Smooth muscle cell (in vitro differentiated cells): ENCODE data around the gene RTN4IP1. TPM values are rescaled to one million over a fixed set of nuclear protein-coding genes. Genes with fewer than 3 reads are reported as not detected.

Source experiments
- DNase-seq: peaks from one replicate; lab custom pipeline; 2025; ENCODE audit not compliant: unreplicated experiment; lab: John Stamatoyannopoulos, UW
- H2AFZ ChIP-seq: fragments of 200-600 bp; sonication (generic); 2 replicates; pipeline ENCODE4 v1.6.0; 2016; ENCODE audit warnings: antibody characterized with exemption, low read depth, mild to moderate bottlenecking
- H3F3A ChIP-seq: fragments of 200-600 bp; sonication (generic); 2 replicates; pipeline ENCODE4 v1.6.0; 2017; ENCODE audit warnings: antibody characterized with exemption, low read depth
- H3K27ac ChIP-seq: fragments of 200-600 bp; sonication (generic); 2 replicates; pipeline ENCODE4 v1.5.1; 2016; ENCODE audit warnings: low read depth, mild to moderate bottlenecking
- H3K27me3 ChIP-seq: fragments of 200-600 bp; sonication (generic); 2 replicates; pipeline ENCODE4 v1.6.1; 2016; ENCODE audit warnings: low read depth, mild to moderate bottlenecking
- H3K36me3 ChIP-seq: fragments of 200-600 bp; sonication (generic); 2 replicates; pipeline ENCODE4 v1.5.1; 2016; ENCODE audit warnings: low read depth
- H3K4me1 ChIP-seq: fragments of 200-600 bp; sonication (generic); 2 replicates; pipeline ENCODE4 v1.5.1; 2016; ENCODE audit warnings: low read depth
- H3K4me2 ChIP-seq: fragments of 200-600 bp; sonication (generic); 2 replicates; pipeline ENCODE4 v1.6.0; 2016; ENCODE audit warnings: mild to moderate bottlenecking
- H3K4me3 ChIP-seq: fragments of 200-600 bp; sonication (generic); 2 replicates; pipeline ENCODE4 v1.5.1; 2016; ENCODE audit warnings: mild to moderate bottlenecking
- H3K79me2 ChIP-seq: fragments of 200-600 bp; sonication (generic); 2 replicates; pipeline ENCODE4 v1.6.0; 2016; ENCODE audit warnings: low read depth, mild to moderate bottlenecking
- H3K9ac ChIP-seq: fragments of 200-600 bp; sonication (generic); 2 replicates; pipeline ENCODE4 v1.6.0; 2016; ENCODE audit warnings: low read depth
- H3K9me3 ChIP-seq: fragments of 200-600 bp; sonication (generic); replicated peaks from 2 replicates; pipeline ENCODE4 v1.5.1; 2016; ENCODE audit warnings: low read depth
- H4K20me1 ChIP-seq: fragments of 200-600 bp; sonication (generic); 2 replicates; pipeline ENCODE4 v1.6.0; 2016; ENCODE audit warnings: low read depth
- WGBS: methylation state at CpG from one replicate; pipeline ENCODE4 v1.1.7; 2016; ENCODE audit warnings: low lambda C conversion rate; 5-methylcytosine and 5-hydroxymethylcytosine counted together
- polyA plus RNA-seq: library from polyadenylated mRNA; unstranded; fragments of >200 nt; fragmentation: Nextera tagmentation; extraction: Ambion mirVana; gene quantifications from 2 replicates; pipeline ENCODE4 v1.2.1, GENCODE V29; 2016
- total RNA-seq: library from RNA; depleted of rRNA; stranded (reverse); fragments of >200 nt; gene quantifications from 2 replicates; pipeline ENCODE4 v1.2.3, GENCODE V29; 2014
- TF ChIP-seq, protein P1 (sequence below): fragments of 200-600 bp; sonication (generic); IDR thresholded peaks from 2 replicates; pipeline ENCODE4 v1.5.1; 2017; ENCODE audit warnings: borderline replicate concordance, mild to moderate bottlenecking, antibody characterized with exemption; ENCODE audit not compliant: insufficient read depth, poor library complexity, severe bottlenecking

The RTN4IP1 gene
- total and polyA plus RNA-seq, 2 experiments from 2014 or later: 5.7 to 8.2 TPM

DNA sequence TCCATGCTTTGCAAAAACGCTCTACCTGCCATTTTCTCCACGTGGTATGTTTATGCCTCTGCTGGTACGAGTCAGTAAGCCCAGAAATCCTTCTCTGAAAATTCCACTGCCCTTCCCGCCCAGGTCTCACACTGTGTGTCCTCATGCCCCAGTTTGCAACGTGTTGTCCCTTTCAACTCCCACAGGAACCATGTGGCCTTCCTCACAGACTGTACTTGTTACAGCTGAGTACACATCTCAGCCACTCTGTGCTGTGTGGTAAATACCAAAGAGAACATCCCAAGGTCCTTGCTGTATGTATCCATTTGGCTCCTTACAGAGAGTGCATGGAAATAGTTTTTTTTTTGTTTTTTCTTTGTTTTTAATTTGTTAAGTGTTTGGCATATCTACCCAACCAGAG, 56.9 kb downstream of the RTN4IP1 start:
- no peaks in the 10 kb centered on the region for H4K20me1 ChIP-seq
- no peak overlapping the region for H3K4me2 ChIP-seq
- H3K4me3 ChIP-seq: no peak overlapping the region
- no peak overlapping the region for H3K9ac ChIP-seq
- no peaks in the 10 kb centered on the region for H3F3A ChIP-seq
- no peaks in the 10 kb centered on the region for H3K36me3 ChIP-seq
- H3K4me1 ChIP-seq: no peaks in the 10 kb centered on the region
- no peak for DNase-seq
- WGBS: 84% methylated on average over 5 of the region's 5 CpGs
- TF ChIP-seq, protein P1, sequence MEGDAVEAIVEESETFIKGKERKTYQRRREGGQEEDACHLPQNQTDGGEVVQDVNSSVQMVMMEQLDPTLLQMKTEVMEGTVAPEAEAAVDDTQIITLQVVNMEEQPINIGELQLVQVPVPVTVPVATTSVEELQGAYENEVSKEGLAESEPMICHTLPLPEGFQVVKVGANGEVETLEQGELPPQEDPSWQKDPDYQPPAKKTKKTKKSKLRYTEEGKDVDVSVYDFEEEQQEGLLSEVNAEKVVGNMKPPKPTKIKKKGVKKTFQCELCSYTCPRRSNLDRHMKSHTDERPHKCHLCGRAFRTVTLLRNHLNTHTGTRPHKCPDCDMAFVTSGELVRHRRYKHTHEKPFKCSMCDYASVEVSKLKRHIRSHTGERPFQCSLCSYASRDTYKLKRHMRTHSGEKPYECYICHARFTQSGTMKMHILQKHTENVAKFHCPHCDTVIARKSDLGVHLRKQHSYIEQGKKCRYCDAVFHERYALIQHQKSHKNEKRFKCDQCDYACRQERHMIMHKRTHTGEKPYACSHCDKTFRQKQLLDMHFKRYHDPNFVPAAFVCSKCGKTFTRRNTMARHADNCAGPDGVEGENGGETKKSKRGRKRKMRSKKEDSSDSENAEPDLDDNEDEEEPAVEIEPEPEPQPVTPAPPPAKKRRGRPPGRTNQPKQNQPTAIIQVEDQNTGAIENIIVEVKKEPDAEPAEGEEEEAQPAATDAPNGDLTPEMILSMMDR: no peak
- H3K27me3 ChIP-seq: no peaks in the 10 kb centered on the region
- no peaks in the 10 kb centered on the region for H3K79me2 ChIP-seq
- H2AFZ ChIP-seq: no peak overlapping the region
- no peak overlapping the region for H3K27ac ChIP-seq
- H3K9me3 ChIP-seq: no peaks in the 10 kb centered on the region

DNA sequence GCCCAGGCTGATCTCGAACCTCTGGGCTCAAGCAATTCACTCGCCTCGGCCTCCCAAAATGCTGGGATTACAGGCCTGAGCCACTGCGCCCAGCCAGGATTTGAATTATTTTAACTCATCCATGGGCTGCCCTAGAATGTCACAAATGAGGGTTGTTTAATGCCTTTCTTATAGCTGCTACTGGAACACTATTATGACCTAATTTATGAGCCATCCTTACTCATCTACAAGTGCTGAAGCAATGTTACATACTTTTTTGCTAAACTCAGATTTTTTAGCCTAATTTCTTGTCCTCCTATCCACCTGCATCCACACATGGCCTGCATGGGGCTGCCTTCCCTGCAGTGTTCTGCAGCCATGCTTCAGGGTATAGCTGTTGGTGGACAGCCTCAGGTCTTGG, 59.9 kb downstream of the RTN4IP1 start:
- no peak overlapping the region for H3K4me2 ChIP-seq
- H3K36me3 ChIP-seq: no peaks in the 10 kb centered on the region
- H3K27ac ChIP-seq: no peak overlapping the region
- no peaks in the 10 kb centered on the region for H3K9me3 ChIP-seq
- H3K4me3 ChIP-seq: no peak overlapping the region
- H3F3A ChIP-seq: no peaks in the 10 kb centered on the region
- no peaks in the 10 kb centered on the region for H4K20me1 ChIP-seq
- no peak for DNase-seq
- H3K9ac ChIP-seq: no peak overlapping the region
- no peaks in the 10 kb centered on the region for H3K79me2 ChIP-seq
- WGBS: 100% methylated on average over 4 of the region's 4 CpGs
- H3K4me1 ChIP-seq: no peaks in the 10 kb centered on the region
- H2AFZ ChIP-seq: no peak overlapping the region
- TF ChIP-seq, protein P1: no peak
- H3K27me3 ChIP-seq: no peaks in the 10 kb centered on the region

DNA sequence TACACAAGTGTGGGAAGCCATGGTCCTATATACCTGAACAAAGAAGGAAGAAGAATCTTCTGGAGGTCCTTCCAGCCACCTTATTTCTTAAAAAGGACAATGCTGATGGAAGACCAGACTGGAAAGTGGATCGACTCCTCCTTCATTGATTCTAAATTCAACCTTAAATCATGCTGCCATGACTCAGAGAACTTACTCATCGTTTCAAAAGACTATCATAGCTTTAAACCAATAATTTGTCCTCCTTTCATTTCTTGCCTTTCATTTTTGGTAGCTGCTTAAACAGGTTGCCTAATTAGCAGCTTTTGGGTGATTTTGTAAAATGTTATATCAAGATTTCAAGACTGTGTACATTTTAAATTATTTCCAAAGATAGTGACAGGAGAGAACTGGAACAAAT, 60.8 kb downstream of the RTN4IP1 start:
- H3K9me3 ChIP-seq: no peaks in the 10 kb centered on the region
- H3K79me2 ChIP-seq: no peaks in the 10 kb centered on the region
- no peaks in the 10 kb centered on the region for H3K36me3 ChIP-seq
- WGBS: 67% methylated on average over 2 of the region's 2 CpGs
- no peaks in the 10 kb centered on the region for H3K27me3 ChIP-seq
- TF ChIP-seq, protein P1: no peak
- H3K4me3 ChIP-seq: no peak overlapping the region
- no peaks in the 10 kb centered on the region for H4K20me1 ChIP-seq
- no peaks in the 10 kb centered on the region for H3K4me1 ChIP-seq
- no peak overlapping the region for H3K9ac ChIP-seq
- no peaks in the 10 kb centered on the region for H3F3A ChIP-seq
- DNase-seq: no peak
- H2AFZ ChIP-seq: no peak overlapping the region
- no peak overlapping the region for H3K4me2 ChIP-seq
- no peak overlapping the region for H3K27ac ChIP-seq

DNA sequence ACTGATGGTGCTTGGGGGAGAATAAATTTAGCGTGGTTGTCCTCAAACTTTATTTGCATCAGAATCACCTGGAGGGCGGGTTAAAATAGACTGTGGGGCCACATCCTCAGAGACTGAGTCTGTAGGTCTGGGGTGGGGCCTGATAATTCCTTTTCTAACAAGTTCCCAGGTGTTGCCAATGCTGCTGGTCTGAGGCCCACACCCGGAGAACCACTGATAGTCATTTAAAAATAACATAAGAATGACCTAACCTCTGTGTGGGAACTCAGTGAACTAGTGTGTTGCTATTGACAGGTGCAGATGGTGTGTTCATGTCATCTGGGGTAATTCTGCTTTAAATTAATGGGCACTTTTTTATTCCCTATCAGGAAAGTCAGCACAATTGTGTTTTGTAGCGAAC, 64.8 kb downstream of the RTN4IP1 start:
- no peaks in the 10 kb centered on the region for H3K79me2 ChIP-seq
- no peaks in the 10 kb centered on the region for H3F3A ChIP-seq
- 60% methylated on average over 4 of the region's 4 CpGs for WGBS
- no peak overlapping the region for H3K9ac ChIP-seq
- no peaks in the 10 kb centered on the region for H3K4me1 ChIP-seq
- H3K27me3 ChIP-seq: no peaks in the 10 kb centered on the region
- H3K4me3 ChIP-seq: no peak overlapping the region
- H3K4me2 ChIP-seq: no peak overlapping the region
- no peaks in the 10 kb centered on the region for H3K9me3 ChIP-seq
- no peak overlapping the region for H3K27ac ChIP-seq
- no peaks in the 10 kb centered on the region for H3K36me3 ChIP-seq
- no peak overlapping the region for H2AFZ ChIP-seq
- no peaks in the 10 kb centered on the region for H4K20me1 ChIP-seq
- DNase-seq: no peak
- TF ChIP-seq, protein P1: no peak
